CD4-positive, alpha-beta T cell treated with Interleukin-6 for 4 hours (primary cell): ENCODE measurements around the gene ACYP2.
A peak's percentile ranks its signal among the peaks of the same experiment; 100 is the strongest.

Experiments used
- DNase-seq: peaks from one replicate; pipeline ENCODE4 v3.0.0-alpha.2; 2020; ENCODE audit warnings: mixed read lengths

Gene ACYP2

DNA sequence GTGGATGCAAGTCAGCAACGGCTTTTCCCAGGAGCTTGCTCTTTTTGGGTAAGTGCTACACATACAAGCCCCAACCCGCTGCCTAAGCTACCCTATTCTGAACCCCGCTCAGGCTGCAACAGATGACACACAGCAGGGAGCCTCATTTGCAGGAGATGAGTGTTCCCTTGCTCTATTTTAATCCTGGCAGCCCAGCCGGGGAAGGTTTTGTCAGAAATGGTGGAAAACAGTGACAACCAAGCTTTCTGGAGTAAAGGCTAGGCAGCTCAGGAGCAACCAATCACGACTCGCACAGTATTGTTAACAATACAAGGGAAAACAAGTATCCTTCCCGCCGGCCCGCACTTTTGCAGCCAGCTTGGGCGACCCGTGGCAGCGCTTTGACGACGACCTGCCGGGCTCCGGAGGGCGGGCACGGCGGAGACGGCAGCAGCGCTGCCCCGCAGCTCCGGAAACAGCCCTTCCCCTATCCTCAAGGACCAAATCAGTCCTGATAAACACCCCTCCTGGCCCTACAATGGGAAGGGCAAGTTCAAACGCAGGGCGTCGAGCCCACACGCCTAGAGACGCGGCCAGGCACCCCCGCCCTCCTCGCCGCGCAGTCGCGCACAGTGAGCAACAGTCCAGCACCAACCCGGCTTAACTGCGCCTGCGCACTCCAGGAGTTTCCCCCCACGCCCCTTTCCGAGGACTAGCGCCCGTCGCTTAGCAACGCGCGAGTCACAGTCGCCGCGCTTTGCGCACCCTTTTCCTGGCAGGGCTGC, 214.9 kb downstream of the ACYP2 start:
- DNase-seq: peak; percentile 91

DNA sequence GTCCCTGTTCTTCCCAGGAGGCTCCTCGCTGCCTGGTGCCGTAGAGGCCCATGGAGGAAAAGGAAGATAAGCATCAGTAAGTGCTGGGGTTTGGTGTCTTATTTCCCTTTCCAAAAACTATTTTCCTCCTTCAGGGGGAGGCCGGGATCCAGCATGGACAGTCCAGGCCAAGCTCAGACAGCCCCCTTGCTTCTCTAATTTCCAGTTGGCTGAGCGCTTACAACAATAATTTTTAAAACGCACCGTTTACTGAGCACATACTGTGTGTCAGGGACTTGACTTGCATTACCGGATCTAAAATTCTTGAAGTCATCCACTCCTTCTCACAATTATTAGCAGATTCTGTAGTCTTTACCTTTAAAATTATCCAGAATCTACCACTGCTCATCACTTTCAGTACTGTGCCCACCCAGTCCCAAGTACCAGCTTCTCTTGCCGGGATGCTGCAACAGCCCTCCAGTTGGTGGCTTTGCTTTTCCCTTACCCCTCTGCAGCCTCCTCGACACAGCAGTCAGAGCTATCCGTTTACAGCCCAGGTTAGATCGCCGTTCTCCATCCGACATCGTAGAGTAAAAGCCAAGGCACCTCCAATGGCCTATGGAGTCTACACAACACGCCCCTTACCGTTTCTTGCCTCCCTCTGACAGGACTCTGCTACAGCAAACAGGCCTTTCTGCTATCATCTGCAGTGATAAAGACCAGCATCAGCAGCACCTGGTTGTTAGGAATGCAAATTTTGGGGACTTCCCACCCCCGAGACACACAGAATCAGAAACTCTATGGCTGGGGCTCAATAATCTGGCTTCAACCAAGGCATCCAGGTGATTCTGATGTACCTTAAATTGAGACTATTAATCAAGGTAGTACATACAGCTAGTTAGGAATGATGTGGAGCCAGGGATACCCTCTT, 215.8 kb downstream of the ACYP2 start:
- DNase-seq: no peak

DNA sequence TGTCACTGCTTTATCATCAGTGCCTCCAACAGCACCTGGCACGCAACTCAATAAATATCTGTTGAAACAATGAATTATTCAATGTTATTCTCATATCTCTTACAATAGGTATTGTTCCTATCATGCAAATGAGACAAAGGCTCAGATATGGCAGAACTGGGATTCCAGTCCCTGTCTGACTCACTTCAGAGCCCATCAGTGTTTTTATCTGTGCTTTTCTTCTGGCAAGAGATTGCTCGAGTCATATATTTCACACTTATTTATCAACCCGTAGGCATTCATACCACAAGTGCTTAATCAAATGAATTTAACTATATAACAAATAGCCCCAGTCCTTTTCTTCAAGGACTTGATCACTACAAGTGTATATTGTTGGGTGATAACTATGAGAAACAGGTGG, 217.0 kb downstream of the ACYP2 start:
- no peak for DNase-seq

DNA sequence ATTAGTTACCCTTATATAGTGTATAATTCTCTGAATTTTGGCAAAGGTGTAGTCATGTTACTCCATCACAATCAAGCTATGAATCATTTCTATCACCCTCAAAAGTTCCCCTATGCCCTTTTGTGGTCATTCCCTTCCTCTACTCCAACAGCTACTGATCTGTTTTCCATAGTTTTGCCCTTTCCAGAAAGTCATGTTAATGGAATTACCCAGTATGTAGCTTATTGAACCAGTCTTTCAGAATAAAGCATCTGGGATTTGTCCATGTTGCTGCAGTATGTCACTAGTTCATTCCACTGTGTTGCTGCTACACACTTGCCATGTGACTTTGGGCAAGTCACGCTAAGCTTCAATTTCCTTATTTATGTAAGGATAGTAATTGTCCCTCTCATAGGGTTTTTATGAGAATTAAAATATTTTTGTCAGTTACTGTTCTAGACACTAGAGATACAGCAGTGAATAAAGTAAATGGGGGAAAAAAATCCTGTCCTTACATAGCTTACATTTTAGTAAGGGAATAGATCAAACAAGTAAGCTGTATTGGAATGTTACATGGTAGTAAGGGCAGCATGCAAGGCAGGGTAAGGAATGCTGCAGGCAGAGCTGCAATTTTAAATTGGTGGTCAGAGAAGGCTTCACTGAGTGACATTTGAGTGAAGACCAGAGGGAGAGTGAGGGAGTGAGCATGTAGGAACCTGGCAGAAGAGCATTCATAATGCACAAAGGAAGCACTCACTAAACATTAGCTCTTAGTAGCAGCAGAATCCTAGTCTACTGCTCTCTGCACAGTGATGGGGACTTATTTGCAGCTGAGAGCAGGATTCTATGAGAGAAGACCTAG, 220.9 kb downstream of the ACYP2 start:
- no peak for DNase-seq

DNA sequence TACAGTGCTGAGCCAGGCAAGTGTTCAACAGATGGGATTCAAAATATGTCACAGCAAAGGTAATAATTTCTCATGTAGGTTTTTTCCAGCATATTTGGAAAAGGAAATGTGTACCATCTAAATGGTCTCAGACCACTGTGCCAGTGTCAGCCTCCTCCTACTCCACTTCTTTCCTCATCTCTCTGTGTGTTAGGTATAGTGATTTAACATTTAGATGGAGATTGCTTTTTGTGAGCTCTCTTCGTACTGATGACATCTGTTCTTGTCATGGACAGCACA, 221.5 kb downstream of the ACYP2 start:
- no peak for DNase-seq

DNA sequence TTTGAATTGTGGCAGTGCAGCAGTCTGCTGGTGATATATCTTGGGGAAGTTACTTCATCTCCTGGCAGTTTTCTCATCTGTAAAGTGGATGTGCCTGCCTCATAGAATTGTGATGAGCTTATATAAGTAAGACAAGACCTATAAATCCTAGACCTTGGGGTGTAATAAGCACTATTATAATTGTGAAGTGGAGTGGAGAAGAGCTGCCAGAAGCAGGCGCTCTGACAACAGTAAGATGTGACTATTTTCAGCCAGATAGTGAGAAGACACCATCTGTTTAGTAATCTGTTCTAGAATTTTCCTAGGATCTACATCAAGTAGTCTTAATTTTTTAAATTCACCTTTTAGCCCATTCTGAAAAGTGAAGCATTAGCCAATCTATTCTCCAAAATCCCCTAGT, 226.2 kb downstream of the ACYP2 start:
- DNase-seq: no peak

DNA sequence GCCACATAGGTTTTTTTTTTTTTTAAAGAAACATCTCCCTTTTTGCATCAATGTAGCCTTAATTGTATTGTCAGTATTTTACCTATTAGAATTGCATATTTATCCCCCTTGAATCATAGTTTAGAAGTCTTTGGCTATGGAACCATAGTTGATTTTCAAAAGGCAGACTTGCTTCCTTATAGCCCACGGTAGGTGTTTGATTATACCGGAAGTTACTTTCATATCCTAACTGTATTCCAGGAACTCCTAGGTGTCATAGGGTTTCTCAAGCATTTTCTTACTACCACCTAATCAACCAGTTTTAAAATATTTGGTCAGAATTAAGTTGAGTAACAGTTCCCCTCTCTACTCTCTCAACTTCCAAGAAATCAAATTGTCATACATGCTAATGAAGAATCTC, 227.2 kb downstream of the ACYP2 start:
- no peak for DNase-seq

DNA sequence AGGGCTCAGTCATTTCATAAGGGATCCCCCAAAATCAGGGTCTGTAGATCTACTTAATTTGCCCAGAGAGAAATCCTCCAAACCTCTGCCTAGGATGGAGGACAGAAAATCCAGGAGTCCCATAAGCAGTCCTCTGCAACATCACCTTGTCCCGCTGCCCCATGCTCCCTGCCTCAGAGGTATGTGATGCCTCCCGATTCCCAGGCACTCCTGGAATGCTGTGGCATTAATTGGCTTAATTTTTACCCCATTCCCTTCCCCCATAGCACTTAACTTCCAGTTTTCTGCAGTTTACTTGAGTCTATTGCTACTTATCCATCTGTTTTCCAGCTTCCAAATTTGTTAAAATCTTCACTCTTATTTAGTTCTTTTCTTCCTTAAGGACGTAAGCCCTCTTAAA, 232.2 kb downstream of the ACYP2 start:
- DNase-seq: no peak

DNA sequence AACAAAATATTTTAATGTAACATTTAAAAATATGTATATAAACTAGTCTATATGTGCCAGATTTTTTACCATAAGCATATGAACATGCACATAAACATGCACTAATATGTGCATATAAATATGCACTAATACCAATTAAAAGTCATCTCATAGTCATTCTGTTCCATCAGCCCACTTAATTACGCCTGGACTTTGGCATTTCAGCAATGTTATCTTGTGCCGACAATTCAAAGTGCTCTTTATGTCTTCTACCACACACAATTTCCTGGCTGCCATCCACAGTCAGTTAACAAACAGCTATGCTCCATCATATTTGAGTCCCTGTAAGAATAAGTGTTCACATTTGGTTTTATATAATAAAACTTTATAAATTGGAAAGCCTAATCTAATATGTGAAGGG, 233.2 kb downstream of the ACYP2 start:
- DNase-seq: no peak

DNA sequence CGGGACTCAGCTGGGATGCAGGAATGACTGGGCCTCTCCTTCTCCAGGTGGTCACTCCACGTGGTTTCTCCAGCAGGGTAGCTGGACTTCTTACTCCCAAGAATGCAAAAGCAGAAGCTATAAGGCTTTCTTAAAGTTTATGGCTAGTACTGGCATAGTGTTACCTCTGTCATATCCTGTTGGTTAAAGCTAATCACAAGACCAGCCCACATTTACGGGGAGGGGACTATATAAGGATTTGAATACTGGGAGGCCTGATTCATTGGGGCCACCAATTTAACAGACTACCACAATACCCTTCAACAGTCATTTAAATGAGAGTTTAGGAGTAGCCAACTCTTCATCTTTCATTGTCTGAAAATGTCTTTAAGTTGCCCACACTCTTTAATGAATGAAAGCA, 235.0 kb downstream of the ACYP2 start:
- DNase-seq: no peak

DNA sequence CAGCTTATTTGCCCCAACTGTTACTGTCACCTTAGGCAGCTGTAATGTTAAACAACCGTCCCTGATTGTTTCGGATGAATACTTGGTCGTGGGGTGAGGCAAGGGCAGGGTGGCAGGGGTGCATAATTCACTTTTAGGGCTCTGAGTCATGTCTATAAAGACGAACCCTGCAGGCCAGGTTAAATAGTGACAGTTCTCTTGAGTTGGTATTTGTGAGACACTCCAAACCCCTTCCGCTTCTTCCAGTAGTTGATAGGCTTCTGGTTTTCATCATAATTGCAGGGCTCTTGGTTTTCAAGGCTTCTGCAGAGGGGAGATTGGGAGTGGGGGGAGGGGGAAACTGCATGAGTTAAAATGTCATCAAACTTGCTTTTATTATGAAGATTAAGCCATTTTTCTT, 237.8 kb downstream of the ACYP2 start:
- DNase-seq: no peak
